ENCODE data around the gene LMAN1.

Gene LMAN1

GRCh38 chr18:59300676-59301285 lies 58.3 kb downstream of the LMAN1 start:
- no peak for DNase-seq

- DNase-seq: no peak
Observed at GRCh38 chr18:59298871-59299270, 60.2 kb downstream of the LMAN1 start.

- DNase-seq: no peak
Observed at GRCh38 chr18:59293317-59293716, 65.7 kb downstream of the LMAN1 start.

GRCh38 chr18:59286341-59286740 lies 72.7 kb downstream of the LMAN1 start:
- no peak for DNase-seq

- no peak for DNase-seq
Observed at GRCh38 chr18:59282341-59282740, 76.7 kb downstream of the LMAN1 start.

- DNase-seq: no peak
Observed at GRCh38 chr18:59279722-59280121, 79.3 kb downstream of the LMAN1 start.

GRCh38 chr18:59279193-59279592 lies 79.9 kb downstream of the LMAN1 start:
- DNase-seq: no peak

GRCh38 chr18:59278793-59279192 lies 80.3 kb downstream of the LMAN1 start:
- no peak for DNase-seq
